ENCODE data around the gene GDAP1L1.

GDAP1L1 gene

GRCh38 chr20:44274303-44275017, 27.4 kb downstream of the GDAP1L1 start:
- Histone ChIP-seq H2AFZ (ENCODE audit: low read depth, low read length) (no peak overlapping the region), H3K9me3 (ENCODE audit: insufficient read depth, low read length, severe bottlenecking) (no peaks in the 10 kb centered on the region), H3K27ac (ENCODE audit: low read length) (no peak overlapping the region), H3K4me1 (ENCODE audit: insufficient read depth, low read length) (no peaks in the 10 kb centered on the region), H3K4me3 (ENCODE audit: low read depth in 1 of 2, low read length in 2 of 2) (no peak overlapping the region), H3K27me3 (ENCODE audit: insufficient read depth, low read length, poor library complexity) (no peaks in the 10 kb centered on the region), H4K20me1 (ENCODE audit: insufficient read depth, low read length) (0 out of 2 replicates have a peak, but pooled peaks cover 3% of the 10 kb centered on the region), H3K79me2 (ENCODE audit: insufficient read depth, low read length) (no peaks in the 10 kb centered on the region), H3K36me3 (ENCODE audit: insufficient read depth, low read length) (no peaks in the 10 kb centered on the region), H3K9ac (ENCODE audit: low read depth, low read length) (no peak overlapping the region), H3K4me2 (ENCODE audit: insufficient read depth, low read length) (no peak overlapping the region)
- ATAC-seq (ENCODE audit: insufficient read depth, low read depth) (no peak), DNase-seq (no peak)
- TF ChIP-seq CTCF (IDR thresholded peaks at IDR 0.05; ENCODE audit: borderline replicate concordance, extremely low read depth, low read length, poor library complexity, severe bottlenecking), result no peak

- H2AFZ ChIP-seq (ENCODE audit: low read depth, low read length), result no peak overlapping the region
- no peaks in the 10 kb centered on the region for H3K36me3 ChIP-seq (ENCODE audit: insufficient read depth, low read length)
- no peak for ATAC-seq (ENCODE audit: insufficient read depth, low read depth)
- H3K9ac ChIP-seq (ENCODE audit: low read depth, low read length), result no peak overlapping the region
- H3K4me3 ChIP-seq (ENCODE audit: low read depth in 1 of 2, low read length in 2 of 2), result no peak overlapping the region
- no peak overlapping the region for H3K27ac ChIP-seq (ENCODE audit: low read length)
- peaks cover 13% of the 10 kb centered on the region; the same call in 1 of the 2 replicates for H4K20me1 ChIP-seq (ENCODE audit: insufficient read depth, low read length)
- H3K9me3 ChIP-seq (ENCODE audit: insufficient read depth, low read length, severe bottlenecking), result no peaks in the 10 kb centered on the region
- H3K4me1 ChIP-seq (ENCODE audit: insufficient read depth, low read length), result no peaks in the 10 kb centered on the region
- no peak for DNase-seq
- H3K79me2 ChIP-seq (ENCODE audit: insufficient read depth, low read length), result no peaks in the 10 kb centered on the region
- H3K27me3 ChIP-seq (ENCODE audit: insufficient read depth, low read length, poor library complexity), result no peaks in the 10 kb centered on the region
- H3K4me2 ChIP-seq (ENCODE audit: insufficient read depth, low read length), result no peak overlapping the region
- TF ChIP-seq CTCF (IDR thresholded peaks at IDR 0.05; ENCODE audit: borderline replicate concordance, extremely low read depth, low read length, poor library complexity, severe bottlenecking), result no peak
These were observed 32.1 kb downstream of the GDAP1L1 start for GRCh38 chr20:44279228-44279627.

DNA sequence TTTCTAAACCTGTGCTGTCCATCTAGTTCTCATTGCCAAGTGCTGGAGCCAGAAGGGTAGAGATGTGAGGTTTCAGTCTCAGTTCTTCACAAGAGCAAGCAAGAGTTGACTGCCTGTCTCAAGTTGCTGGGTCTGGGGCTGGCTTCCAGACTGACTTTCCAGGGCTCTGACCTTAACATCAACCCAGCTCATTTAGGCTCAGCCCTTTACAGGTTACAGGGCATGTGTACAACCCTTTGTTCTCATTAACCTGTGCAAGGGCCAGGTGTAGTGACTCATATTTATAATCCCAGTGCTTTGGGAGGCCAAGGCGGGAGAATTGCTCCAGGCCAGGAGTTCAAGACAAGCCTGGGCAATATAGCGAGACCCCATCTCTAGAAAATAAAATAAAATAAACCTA, 33.3 kb downstream of the GDAP1L1 start:
- ATAC-seq (ENCODE audit: insufficient read depth, low read depth) (no peak), DNase-seq (no peak)
- no peak overlapping the region for H2AFZ ChIP-seq (ENCODE audit: low read depth, low read length)
- H4K20me1 ChIP-seq (ENCODE audit: insufficient read depth, low read length), result peaks cover 10% of the 10 kb centered on the region; the same call in 1 of the 2 replicates
- no peak overlapping the region for H3K9ac ChIP-seq (ENCODE audit: low read depth, low read length)
- no peak overlapping the region for H3K4me3 ChIP-seq (ENCODE audit: low read depth in 1 of 2, low read length in 2 of 2)
- no peak overlapping the region for H3K27ac ChIP-seq (ENCODE audit: low read length)
- TF ChIP-seq EZH2 (IDR thresholded peaks at IDR 0.05; ENCODE audit: borderline replicate concordance, low read depth, low read length, severe bottlenecking), result no peak
- TF ChIP-seq CTCF (IDR thresholded peaks at IDR 0.05; ENCODE audit: borderline replicate concordance, extremely low read depth, low read length, poor library complexity, severe bottlenecking), result no peak
- H3K4me2 ChIP-seq (ENCODE audit: insufficient read depth, low read length), result no peak overlapping the region
- no peaks in the 10 kb centered on the region for H3K4me1 ChIP-seq (ENCODE audit: insufficient read depth, low read length)
- H3K27me3 ChIP-seq (ENCODE audit: insufficient read depth, low read length, poor library complexity), result no peaks in the 10 kb centered on the region
- H3K36me3 ChIP-seq (ENCODE audit: insufficient read depth, low read length), result no peaks in the 10 kb centered on the region
- no peaks in the 10 kb centered on the region for H3K79me2 ChIP-seq (ENCODE audit: insufficient read depth, low read length)
- no peaks in the 10 kb centered on the region for H3K9me3 ChIP-seq (ENCODE audit: insufficient read depth, low read length, severe bottlenecking)
